Neuronal stem cell (in vitro differentiated cells): ENCODE measurements around the gene A2ML1.
"Not testable (repeated sequence)": the region's sequence is repeated elsewhere in the genome, so short reads cannot be mapped to it uniquely, and the experiment has no call there.

Source experiments
- DNase-seq: peaks from one replicate; pipeline ENCODE4 v3.0.0-alpha.2; 2013; ENCODE audit warnings: low spot score
- H2AFZ ChIP-seq: one replicate; pipeline ENCODE4 v1.6.1; 2013; ENCODE audit warnings: mild to moderate bottlenecking, low read length, inconsistent platforms
- H2AK5ac ChIP-seq: 2 replicates; pipeline ENCODE4 v1.6.1; 2013; ENCODE audit warnings: low read depth, mild to moderate bottlenecking, inconsistent platforms, low read length, moderate library complexity, mixed read lengths
- H2BK120ac ChIP-seq: 2 replicates; pipeline ENCODE4 v1.6.1; 2013; ENCODE audit warnings: low read depth, mild to moderate bottlenecking, inconsistent platforms, low read length, moderate library complexity, mixed read lengths
- H2BK12ac ChIP-seq: one replicate; pipeline ENCODE4 v1.6.1; 2013; ENCODE audit warnings: low read length, inconsistent platforms
- H2BK15ac ChIP-seq: 2 replicates; pipeline ENCODE4 v1.6.1; 2013; ENCODE audit warnings: mild to moderate bottlenecking, low read length, inconsistent platforms, mixed read lengths
- H2BK5ac ChIP-seq: one replicate; pipeline ENCODE4 v1.6.1; 2013; ENCODE audit warnings: inconsistent platforms, mild to moderate bottlenecking, low read length, moderate library complexity
- H3K14ac ChIP-seq: one replicate; pipeline ENCODE4 v1.6.1; 2013; ENCODE audit warnings: low read length, inconsistent platforms
- H3K18ac ChIP-seq: 2 replicates; pipeline ENCODE4 v1.6.1; 2013; ENCODE audit warnings: low read length, inconsistent platforms
- H3K23ac ChIP-seq: 2 replicates; pipeline ENCODE4 v1.6.1; 2013; ENCODE audit warnings: low read depth, mild to moderate bottlenecking, mixed read lengths, low read length, inconsistent platforms; ENCODE audit not compliant: poor library complexity
- H3K27ac ChIP-seq: replicated peaks from 3 replicates; pipeline ENCODE4 v1.5.1; 2013; ENCODE audit warnings: low read length, inconsistent platforms
- H3K27me3 ChIP-seq, 3 experiments: 2 replicates each; pipeline ENCODE4 v1.6.1; 2013; ENCODE audit warnings: low read length in 3 of 3, mild to moderate bottlenecking in 2 of 3, inconsistent platforms in 1 of 3, low read depth in 1 of 3, mixed read lengths in 1 of 3, moderate library complexity in 1 of 3; ENCODE audit not compliant: control insufficient read depth in 3 of 3, insufficient read depth in 3 of 3
- H3K36me3 ChIP-seq, 2 donors: replicated peaks in 1 of 2; 2 replicates each; pipeline ENCODE4 v1.6.1; 2013; ENCODE audit warnings: low read length in 2 of 2; ENCODE audit not compliant: control insufficient read depth in 2 of 2, insufficient read depth in 2 of 2
- H3K4ac ChIP-seq: 2 replicates; pipeline ENCODE4 v1.6.1; 2013; ENCODE audit warnings: inconsistent platforms, mild to moderate bottlenecking, low read length, moderate library complexity
- H3K4me1 ChIP-seq, 2 donors: 1 replicate in 1 of 2; 2 replicates in 1 of 2; pipeline ENCODE4 v1.6.1; 2013; ENCODE audit warnings: low read length in 2 of 2, low read depth in 1 of 2; ENCODE audit not compliant: control insufficient read depth in 2 of 2, insufficient read depth in 1 of 2
- H3K4me2 ChIP-seq: one replicate; pipeline ENCODE4 v1.6.1; 2013; ENCODE audit warnings: mild to moderate bottlenecking, low read length, inconsistent platforms; ENCODE audit not compliant: insufficient read depth, poor library complexity, severe bottlenecking
- H3K4me3 ChIP-seq, 2 donors: 2 replicates each; pipeline ENCODE4 v1.5.1; 2013; ENCODE audit warnings: low read length in 2 of 2, mild to moderate bottlenecking in 2 of 2, inconsistent platforms in 1 of 2, moderate library complexity in 1 of 2
- H3K79me1 ChIP-seq: one replicate; pipeline ENCODE4 v1.6.1; 2013; ENCODE audit warnings: low read depth, mild to moderate bottlenecking, inconsistent platforms, low read length, moderate library complexity
- H3K9ac ChIP-seq: one replicate; pipeline ENCODE4 v1.6.1; 2013; ENCODE audit warnings: mild to moderate bottlenecking, low read depth, low read length, inconsistent platforms; ENCODE audit not compliant: poor library complexity
- H3K9me3 ChIP-seq, 2 donors: replicated peaks in 1 of 2; 2 replicates each; pipeline versions ENCODE3 to v1.6.1; 2013; ENCODE audit warnings: low read length in 2 of 2, mild to moderate bottlenecking in 2 of 2, inconsistent platforms in 1 of 2, low read depth in 1 of 2, mixed read lengths in 1 of 2, moderate library complexity in 1 of 2; ENCODE audit not compliant: control insufficient read depth in 2 of 2, insufficient read depth in 1 of 2
- H4K8ac ChIP-seq: one replicate; pipeline ENCODE4 v1.6.1; 2013; ENCODE audit warnings: low read depth, mild to moderate bottlenecking, inconsistent platforms, low read length, moderate library complexity
- H4K91ac ChIP-seq: one replicate; pipeline ENCODE4 v1.6.1; 2013; ENCODE audit warnings: low read length, low read depth, mild to moderate bottlenecking, inconsistent platforms; ENCODE audit not compliant: poor library complexity
- WGBS, 2 donors: extraction: QIAGEN DNeasy Blood & Tissue Kit; methylation state at CpG; one replicate each; pipeline ENCODE4 v1.1.7; 2013; ENCODE audit warnings: missing lambda C conversion rate in 2 of 2, mixed read lengths in 1 of 2; ENCODE audit not compliant: insufficient read length in 2 of 2, insufficient replicate concordance in 1 of 2; ENCODE audit errors: extremely low coverage in 2 of 2; 5-methylcytosine and 5-hydroxymethylcytosine counted together

A2ML1 gene

DNA sequence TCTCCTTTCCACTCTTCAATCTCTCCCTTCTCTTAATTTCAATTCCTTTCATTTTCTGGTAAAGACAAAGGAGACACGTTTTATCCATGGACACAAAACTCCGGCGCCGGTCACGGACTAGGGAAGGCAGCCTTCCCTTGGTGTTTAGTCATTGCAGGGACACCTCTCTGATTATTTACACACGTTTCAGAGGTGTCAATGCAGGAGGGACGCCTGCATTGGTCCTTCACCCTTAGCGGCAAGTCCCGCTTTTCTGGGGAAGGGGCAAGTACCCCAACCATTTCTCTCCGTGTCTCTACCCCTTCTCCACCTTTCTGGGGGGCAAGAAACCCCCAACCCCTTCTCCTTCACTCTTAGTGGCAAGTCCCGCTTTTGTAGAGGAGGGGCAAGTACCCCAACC, 16.9 kb upstream of the A2ML1 start:
- not testable (repeated sequence) for H3K79me1 ChIP-seq, H2BK12ac ChIP-seq, H3K4me1 ChIP-seq, H2BK120ac ChIP-seq, H3K23ac ChIP-seq, H2BK5ac ChIP-seq, H3K9ac ChIP-seq, H3K36me3 ChIP-seq, DNase-seq, H3K27me3 ChIP-seq, H3K4me3 ChIP-seq, H2AK5ac ChIP-seq, H3K18ac ChIP-seq, H3K9me3 ChIP-seq, H2BK15ac ChIP-seq, H2AFZ ChIP-seq, H3K4ac ChIP-seq, H3K27ac ChIP-seq, H3K4me2 ChIP-seq, H4K8ac ChIP-seq, H3K14ac ChIP-seq, H4K91ac ChIP-seq
- WGBS, 2 donors, result no CpG with 5 or more reads among the region's 11 CpGs

DNA sequence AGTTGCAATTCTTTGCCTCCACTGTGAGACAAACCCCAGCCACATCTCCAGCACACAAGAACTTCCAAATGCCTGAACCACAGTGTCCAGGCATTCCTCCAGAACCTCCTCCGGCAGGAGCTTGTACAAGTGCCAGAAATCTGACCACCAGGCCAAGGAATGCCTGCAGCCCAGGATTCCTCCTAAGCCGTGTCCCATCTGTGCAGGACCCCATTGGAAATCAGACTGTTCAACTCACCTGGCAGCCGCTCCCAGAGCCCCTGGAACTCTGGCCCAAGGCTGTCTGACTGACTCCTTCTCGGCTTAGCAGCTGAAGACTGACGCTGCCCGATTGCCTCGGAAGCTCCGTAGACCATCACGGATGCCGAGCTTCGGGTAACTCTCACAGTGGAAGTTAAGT, 15.3 kb upstream of the A2ML1 start:
- H4K8ac ChIP-seq, H3K27me3 ChIP-seq, H2BK5ac ChIP-seq, H3K23ac ChIP-seq, H3K14ac ChIP-seq, H3K4ac ChIP-seq, H2BK120ac ChIP-seq, H3K9ac ChIP-seq, H3K79me1 ChIP-seq, DNase-seq, H3K4me1 ChIP-seq, H3K9me3 ChIP-seq, H3K36me3 ChIP-seq, H2BK15ac ChIP-seq, H2BK12ac ChIP-seq, H3K27ac ChIP-seq, H4K91ac ChIP-seq, H3K18ac ChIP-seq, H2AFZ ChIP-seq, H2AK5ac ChIP-seq, H3K4me2 ChIP-seq, H3K4me3 ChIP-seq: not testable (repeated sequence)
- no CpG with 5 or more reads among the region's 11 CpGs for WGBS, 2 donors

DNA sequence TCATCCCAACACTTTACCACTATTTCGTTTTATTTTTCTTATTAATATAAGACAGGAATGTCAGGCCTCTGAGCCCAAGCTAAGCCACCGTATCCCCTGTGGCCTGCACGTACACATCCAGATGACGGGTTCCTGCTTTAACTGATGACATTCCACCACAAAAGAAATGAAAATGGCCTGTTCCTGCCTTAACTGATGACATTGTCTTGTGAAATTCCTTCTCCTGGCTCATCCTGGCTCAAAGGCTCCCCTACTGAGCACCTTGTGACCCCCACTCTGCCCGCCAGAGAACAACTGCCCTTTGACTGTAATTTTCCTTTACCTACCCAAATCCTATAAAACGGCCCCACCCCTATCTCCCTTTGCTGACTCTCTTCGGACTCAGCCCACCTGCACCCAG, 12.3 kb upstream of the A2ML1 start:
- not testable (repeated sequence) for H3K79me1 ChIP-seq, H2BK120ac ChIP-seq, H3K4me3 ChIP-seq, H2BK12ac ChIP-seq, H3K27ac ChIP-seq, H3K4ac ChIP-seq, H4K8ac ChIP-seq, H3K14ac ChIP-seq, H3K23ac ChIP-seq, H2AFZ ChIP-seq, H3K4me1 ChIP-seq, H2BK15ac ChIP-seq, H3K18ac ChIP-seq, DNase-seq, H3K4me2 ChIP-seq, H2AK5ac ChIP-seq, H3K9me3 ChIP-seq, H2BK5ac ChIP-seq, H3K9ac ChIP-seq, H4K91ac ChIP-seq, H3K36me3 ChIP-seq, H3K27me3 ChIP-seq
- WGBS, 2 donors, result 100% methylated on average over 1 of the region's 7 CpGs; no CpG with 5 or more reads in 1 of the 2 donors

DNA sequence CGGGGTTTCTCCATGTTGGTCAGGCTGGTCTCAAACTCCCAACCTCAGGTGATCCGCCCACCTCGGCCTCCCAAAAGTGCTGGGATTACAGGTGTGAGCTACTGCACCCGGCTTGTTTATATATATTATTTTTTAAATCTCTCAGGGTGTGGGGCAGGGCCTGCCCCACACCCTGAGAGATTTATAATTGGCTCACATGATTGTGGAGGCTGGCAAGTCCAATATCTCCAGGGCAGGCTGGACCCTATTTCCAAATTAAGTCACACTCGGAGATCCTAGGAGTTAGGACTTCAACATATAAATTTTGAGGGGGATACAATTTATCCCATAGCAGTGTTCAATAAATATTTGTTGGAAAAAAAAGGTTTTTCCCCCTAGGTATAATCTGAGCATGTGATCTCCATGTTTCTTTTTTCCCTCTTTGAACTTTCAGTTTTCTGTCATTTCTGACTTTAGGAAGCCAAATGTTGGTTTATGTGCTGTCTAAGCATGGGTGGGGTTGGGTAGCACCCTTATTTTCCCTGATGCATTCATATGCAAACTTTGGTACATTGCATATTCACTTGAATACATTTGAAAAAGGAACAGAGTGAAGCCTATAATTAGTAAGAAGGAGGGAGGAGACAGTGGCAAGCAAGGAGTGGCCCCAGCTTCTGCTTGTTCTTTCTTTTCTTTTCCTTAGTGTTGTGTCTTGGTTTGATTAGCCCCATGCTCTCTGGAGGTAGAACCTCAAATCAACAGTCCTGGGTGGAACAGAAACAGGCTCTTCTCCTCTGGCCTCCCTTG, 8.7 kb upstream of the A2ML1 start:
- Histone ChIP-seq H3K79me1 (no peaks in the 10 kb centered on the region), H3K4me1 (no peaks in the 10 kb centered on the region), H2AFZ (peak overlapping the region; percentile 9), H2AK5ac (no peak overlapping the region), H3K14ac (no peak overlapping the region), H3K9ac (no peak overlapping the region), H4K8ac (no peak overlapping the region), H3K4me2 (no peak overlapping the region), H4K91ac (no peak overlapping the region), H3K27ac (no peak overlapping the region), H2BK120ac (no peak overlapping the region), H3K4me3 (no peak overlapping the region), H3K9me3 (no peaks in the 10 kb centered on the region), H2BK5ac (no peak overlapping the region), H2BK12ac (no peak overlapping the region), H3K18ac (no peak overlapping the region), H2BK15ac (no peak overlapping the region), H3K4ac (no peak overlapping the region), H3K36me3 (no peaks in the 10 kb centered on the region), H3K27me3 (no peaks in the 10 kb centered on the region), H3K23ac (no peak overlapping the region)
- WGBS, 2 donors, result no CpG with 5 or more reads among the region's 5 CpGs
- no peak for DNase-seq
